A673 (cell line): ENCODE results near the gene ST7L. TPM values are rescaled to one million over a fixed set of nuclear protein-coding genes. Genes with fewer than 3 reads are reported as not detected.
"Not testable (repeated sequence)": the region's sequence is repeated elsewhere in the genome, so short reads cannot be mapped to it uniquely, and the experiment has no call there.

Experiments
- BruUV-seq: library from RNA; stranded (reverse); fragments of 400-500 nt; replicated peaks from 2 replicates; lab custom pipeline; 2021; lab: Mats Ljungman, UMichigan
- CTCF ChIA-PET: fragments of 300-600 bp; sonication (Branson Sonifier 250); formaldehyde crosslinking; loops from one replicate; lab custom pipeline; 2022; ENCODE audit warnings: antibody characterized with exemption; lab: Charles Lee
- POLR2A ChIA-PET: fragments of 300-600 bp; sonication (Branson Sonifier 250); formaldehyde crosslinking; loops from one replicate; lab custom pipeline; 2022; ENCODE audit warnings: antibody characterized with exemption; ENCODE audit not compliant: low non-redundant PET; lab: Charles Lee
- DNase-seq: peaks from one replicate; pipeline ENCODE4 v3.0.0-alpha.2; 2015; ENCODE audit warnings: low spot score
- H3K27ac ChIP-seq: fragments of 200-600 bp; sonication (generic); 2 replicates; pipeline ENCODE4 v1.5.1; 2016; ENCODE audit warnings: mixed run types, low read depth, mild to moderate bottlenecking, mixed read lengths, antibody characterized with exemption, low read length; ENCODE audit not compliant: poor library complexity, severe bottlenecking
- H3K27me3 ChIP-seq: fragments of 200-600 bp; sonication (generic); replicated peaks from 2 replicates; pipeline ENCODE4 v1.6.1; 2017; ENCODE audit warnings: mixed run types, low read depth, mild to moderate bottlenecking, mixed read lengths, antibody characterized with exemption, low read length; ENCODE audit not compliant: insufficient read depth, poor library complexity
- H3K36me3 ChIP-seq: fragments of 200-600 bp; sonication (generic); 2 replicates; pipeline ENCODE4 v1.6.1; 2016; ENCODE audit warnings: mixed run types, mild to moderate bottlenecking, mixed read lengths, antibody characterized with exemption, low read length; ENCODE audit not compliant: insufficient read depth, poor library complexity, severe bottlenecking
- H3K4me1 ChIP-seq: fragments of 200-600 bp; sonication (generic); 2 replicates; pipeline ENCODE4 v1.6.1; 2017; ENCODE audit warnings: mixed run types, mild to moderate bottlenecking, mixed read lengths, antibody characterized with exemption, low read length; ENCODE audit not compliant: insufficient read depth, poor library complexity, severe bottlenecking
- H3K4me3 ChIP-seq: fragments of 200-600 bp; sonication (generic); 2 replicates; pipeline ENCODE4 v1.5.1; 2016; ENCODE audit warnings: low read depth, mixed run types, mild to moderate bottlenecking, mixed read lengths, low read length; ENCODE audit not compliant: poor library complexity, severe bottlenecking
- H3K9me3 ChIP-seq: fragments of 200-600 bp; sonication (generic); 2 replicates; pipeline ENCODE4 v1.6.1; 2016; ENCODE audit warnings: mixed run types, low read depth, mild to moderate bottlenecking, mixed read lengths, antibody characterized with exemption, low read length; ENCODE audit not compliant: poor library complexity, severe bottlenecking
- EZH2 ChIP-seq: fragments of 200-600 bp; sonication (generic); IDR thresholded peaks from 2 replicates; pipeline ENCODE4 v1.6.1; 2017; ENCODE audit warnings: borderline replicate concordance, low read depth, mild to moderate bottlenecking, mixed read lengths, antibody characterized with exemption, low read length; ENCODE audit not compliant: poor library complexity, severe bottlenecking
- intact Hi-C: fragments of 100-400 bp; cut with micrococcal nuclease; formaldehyde crosslinking; loops from one replicate; pipeline ENCODE4 v1.10.0; 2022; ENCODE audit not compliant: unreplicated experiment
- total RNA-seq: library from RNA; stranded (reverse); gene quantifications from 2 replicates; pipeline ENCODE4 v1.2.3, GENCODE V29; 2021
- TF ChIP-seq, protein P1 (sequence below): fragments of 300-800, 200-600 bp; sonication (generic); conservative IDR thresholded peaks from 2 replicates; pipeline ENCODE4 v1.5.1; 2017; ENCODE audit warnings: low read depth, mild to moderate bottlenecking, antibody characterized with exemption, low read length, moderate library complexity, mixed read lengths

Gene ST7L
- total RNA-seq, 1 experiment from 2014 or later, result 29.6 TPM

GRCh38 chr1:112626193-112626592 lies 7.3 kb upstream of the ST7L start:
- peaks cover 17% of the 10 kb centered on the region for H3K4me1 ChIP-seq
- no TSS peak for BruUV-seq
- no peak overlapping the region for H3K27ac ChIP-seq
- ChIA-PET POLR2A (no interaction called here), CTCF (no interaction called here)
- H3K36me3 ChIP-seq, result no peaks in the 10 kb centered on the region
- no peaks in the 10 kb centered on the region for H3K9me3 ChIP-seq
- H3K27me3 ChIP-seq, result no peaks in the 10 kb centered on the region
- DNase-seq, result no peak
- TF ChIP-seq, protein P1, sequence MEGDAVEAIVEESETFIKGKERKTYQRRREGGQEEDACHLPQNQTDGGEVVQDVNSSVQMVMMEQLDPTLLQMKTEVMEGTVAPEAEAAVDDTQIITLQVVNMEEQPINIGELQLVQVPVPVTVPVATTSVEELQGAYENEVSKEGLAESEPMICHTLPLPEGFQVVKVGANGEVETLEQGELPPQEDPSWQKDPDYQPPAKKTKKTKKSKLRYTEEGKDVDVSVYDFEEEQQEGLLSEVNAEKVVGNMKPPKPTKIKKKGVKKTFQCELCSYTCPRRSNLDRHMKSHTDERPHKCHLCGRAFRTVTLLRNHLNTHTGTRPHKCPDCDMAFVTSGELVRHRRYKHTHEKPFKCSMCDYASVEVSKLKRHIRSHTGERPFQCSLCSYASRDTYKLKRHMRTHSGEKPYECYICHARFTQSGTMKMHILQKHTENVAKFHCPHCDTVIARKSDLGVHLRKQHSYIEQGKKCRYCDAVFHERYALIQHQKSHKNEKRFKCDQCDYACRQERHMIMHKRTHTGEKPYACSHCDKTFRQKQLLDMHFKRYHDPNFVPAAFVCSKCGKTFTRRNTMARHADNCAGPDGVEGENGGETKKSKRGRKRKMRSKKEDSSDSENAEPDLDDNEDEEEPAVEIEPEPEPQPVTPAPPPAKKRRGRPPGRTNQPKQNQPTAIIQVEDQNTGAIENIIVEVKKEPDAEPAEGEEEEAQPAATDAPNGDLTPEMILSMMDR, result no peak
- no peak for TF ChIP-seq EZH2
- intact Hi-C loops, result loop anchor here (10.0 kb wide), 1 partner anchor 49 kb away; the partner anchor contains the start of gene MOV10
- H3K4me3 ChIP-seq, result no peak overlapping the region

DNA sequence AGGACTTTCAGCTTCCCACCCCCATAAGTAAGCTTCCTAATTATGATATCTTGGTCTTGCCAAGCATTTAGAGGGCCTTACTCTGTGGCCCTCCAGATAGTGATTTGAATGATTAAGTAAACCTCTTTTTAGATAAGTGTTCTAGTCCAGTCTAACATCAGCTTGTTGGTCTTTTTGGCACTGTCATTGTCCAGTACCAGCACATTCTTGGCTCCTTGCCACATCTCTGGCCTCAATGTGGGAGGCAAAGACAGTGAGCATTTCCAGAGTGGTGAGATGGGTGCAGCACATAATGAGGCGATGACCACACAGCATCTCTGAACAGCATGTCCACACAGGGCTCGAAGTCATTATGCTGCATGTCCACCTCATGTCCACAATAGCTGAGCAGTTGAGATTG lies 6.8 kb upstream of the ST7L start:
- no peaks in the 10 kb centered on the region for H3K36me3 ChIP-seq
- intact Hi-C loops, result loop anchor here (10.0 kb wide), 1 partner anchor 49 kb away; the partner anchor contains the start of gene MOV10
- H3K4me3 ChIP-seq, result no peak overlapping the region
- H3K9me3 ChIP-seq, result no peaks in the 10 kb centered on the region
- ChIA-PET CTCF (no interaction called here), POLR2A (no interaction called here)
- no peak for DNase-seq
- H3K27me3 ChIP-seq, result no peaks in the 10 kb centered on the region
- H3K27ac ChIP-seq, result no peak overlapping the region
- peaks cover 21% of the 10 kb centered on the region for H3K4me1 ChIP-seq
- no peak for TF ChIP-seq EZH2
- TF ChIP-seq, protein P1, result no peak
- no TSS peak for BruUV-seq

- CTCF ChIA-PET, DNase-seq, H3K9me3 ChIP-seq, H3K27ac ChIP-seq, H3K27me3 ChIP-seq, H3K4me3 ChIP-seq, BruUV-seq, POLR2A ChIA-PET, H3K36me3 ChIP-seq: not testable (repeated sequence)
- H3K4me1 ChIP-seq, result peaks cover 24% of the 10 kb centered on the region
- intact Hi-C loops, result loop anchor here (10.0 kb wide), 1 partner anchor 50 kb away; the partner anchor contains the start of gene MOV10
These were observed 5.6 kb upstream of the ST7L start for GRCh38 chr1:112624493-112624892.

DNA sequence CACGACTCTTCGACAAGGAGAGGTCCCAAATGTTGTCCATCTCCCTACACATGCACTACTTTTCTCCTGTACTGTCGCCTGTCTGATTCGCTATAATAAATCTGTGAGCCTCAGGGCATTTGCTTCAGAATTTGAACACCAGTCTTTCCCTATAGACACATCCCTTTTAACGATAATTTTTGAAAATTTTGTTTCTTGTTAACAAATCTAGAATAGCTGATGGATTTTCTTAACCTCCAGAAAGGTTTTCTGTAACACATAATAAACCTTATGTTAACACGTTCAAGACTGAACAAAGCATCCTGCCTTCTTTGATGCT lies 1.4 kb upstream of the ST7L start:
- no peaks in the 10 kb centered on the region for H3K9me3 ChIP-seq
- POLR2A ChIA-PET, result no interaction called here
- DNase-seq, result no peak
- TF ChIP-seq, protein P1, result no peak
- TF ChIP-seq EZH2, result no peak
- peak overlapping the region; percentile 83 for H3K4me3 ChIP-seq
- H3K27ac ChIP-seq, result peak overlapping the region; percentile 99
- peaks cover 18% of the 10 kb centered on the region for H3K4me1 ChIP-seq
- H3K36me3 ChIP-seq, result peaks cover 8% of the 10 kb centered on the region
- intact Hi-C loops, result loop anchor here (10.0 kb wide), 1 partner anchor 54 kb away; the partner anchor contains the start of gene MOV10
- CTCF ChIA-PET, result no interaction called here
- no peaks in the 10 kb centered on the region for H3K27me3 ChIP-seq
- TSS peak; percentile 53 for BruUV-seq
